ENCODE results near the gene NOCT.

DNA sequence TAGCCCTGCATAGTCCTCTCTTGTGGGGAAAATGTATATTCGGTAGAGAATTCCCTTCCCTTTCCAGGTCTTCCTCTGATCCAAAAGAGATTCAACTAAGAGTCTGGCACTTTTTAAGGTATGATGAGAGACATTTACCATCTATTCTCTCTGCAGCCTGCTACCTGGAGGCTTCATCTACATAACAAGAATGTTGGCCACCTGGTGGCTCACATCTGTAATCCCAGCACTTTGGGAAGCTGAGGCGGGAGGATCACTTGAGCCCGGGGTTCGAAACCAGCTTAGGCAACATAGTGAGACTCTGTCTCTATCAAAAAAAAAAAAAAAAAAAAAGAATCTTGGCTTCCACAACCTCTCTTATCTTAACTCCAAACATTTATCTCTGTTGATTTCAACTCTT is 40.4 kb upstream of the NOCT start:
- TF ChIP-seq, protein P1, sequence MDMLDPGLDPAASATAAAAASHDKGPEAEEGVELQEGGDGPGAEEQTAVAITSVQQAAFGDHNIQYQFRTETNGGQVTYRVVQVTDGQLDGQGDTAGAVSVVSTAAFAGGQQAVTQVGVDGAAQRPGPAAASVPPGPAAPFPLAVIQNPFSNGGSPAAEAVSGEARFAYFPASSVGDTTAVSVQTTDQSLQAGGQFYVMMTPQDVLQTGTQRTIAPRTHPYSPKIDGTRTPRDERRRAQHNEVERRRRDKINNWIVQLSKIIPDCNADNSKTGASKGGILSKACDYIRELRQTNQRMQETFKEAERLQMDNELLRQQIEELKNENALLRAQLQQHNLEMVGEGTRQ (IDR thresholded peaks at IDR 0.05), result no peak
- TF ChIP-seq, protein P2, sequence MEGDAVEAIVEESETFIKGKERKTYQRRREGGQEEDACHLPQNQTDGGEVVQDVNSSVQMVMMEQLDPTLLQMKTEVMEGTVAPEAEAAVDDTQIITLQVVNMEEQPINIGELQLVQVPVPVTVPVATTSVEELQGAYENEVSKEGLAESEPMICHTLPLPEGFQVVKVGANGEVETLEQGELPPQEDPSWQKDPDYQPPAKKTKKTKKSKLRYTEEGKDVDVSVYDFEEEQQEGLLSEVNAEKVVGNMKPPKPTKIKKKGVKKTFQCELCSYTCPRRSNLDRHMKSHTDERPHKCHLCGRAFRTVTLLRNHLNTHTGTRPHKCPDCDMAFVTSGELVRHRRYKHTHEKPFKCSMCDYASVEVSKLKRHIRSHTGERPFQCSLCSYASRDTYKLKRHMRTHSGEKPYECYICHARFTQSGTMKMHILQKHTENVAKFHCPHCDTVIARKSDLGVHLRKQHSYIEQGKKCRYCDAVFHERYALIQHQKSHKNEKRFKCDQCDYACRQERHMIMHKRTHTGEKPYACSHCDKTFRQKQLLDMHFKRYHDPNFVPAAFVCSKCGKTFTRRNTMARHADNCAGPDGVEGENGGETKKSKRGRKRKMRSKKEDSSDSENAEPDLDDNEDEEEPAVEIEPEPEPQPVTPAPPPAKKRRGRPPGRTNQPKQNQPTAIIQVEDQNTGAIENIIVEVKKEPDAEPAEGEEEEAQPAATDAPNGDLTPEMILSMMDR (IDR thresholded peaks at IDR 0.05), result no peak
- TF ChIP-seq RNF2 (IDR thresholded peaks at IDR 0.05; ENCODE audit: borderline replicate concordance, low read depth) (no peak), HEYL (CRISPR knock-in tag; IDR thresholded peaks at IDR 0.05) (no peak), RAD21 (conservative IDR thresholded peaks at IDR 0.05 in 1 of 2, IDR thresholded peaks at IDR 0.05 in 1 of 2) (no peak), RARB (CRISPR knock-in tag; IDR thresholded peaks at IDR 0.05) (no peak)
- TF ChIP-seq, protein P3, sequence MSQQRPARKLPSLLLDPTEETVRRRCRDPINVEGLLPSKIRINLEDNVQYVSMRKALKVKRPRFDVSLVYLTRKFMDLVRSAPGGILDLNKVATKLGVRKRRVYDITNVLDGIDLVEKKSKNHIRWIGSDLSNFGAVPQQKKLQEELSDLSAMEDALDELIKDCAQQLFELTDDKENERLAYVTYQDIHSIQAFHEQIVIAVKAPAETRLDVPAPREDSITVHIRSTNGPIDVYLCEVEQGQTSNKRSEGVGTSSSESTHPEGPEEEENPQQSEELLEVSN (IDR thresholded peaks at IDR 0.05; ENCODE audit: borderline replicate concordance, low read depth), result no peak
- TF ChIP-seq, protein P4, sequence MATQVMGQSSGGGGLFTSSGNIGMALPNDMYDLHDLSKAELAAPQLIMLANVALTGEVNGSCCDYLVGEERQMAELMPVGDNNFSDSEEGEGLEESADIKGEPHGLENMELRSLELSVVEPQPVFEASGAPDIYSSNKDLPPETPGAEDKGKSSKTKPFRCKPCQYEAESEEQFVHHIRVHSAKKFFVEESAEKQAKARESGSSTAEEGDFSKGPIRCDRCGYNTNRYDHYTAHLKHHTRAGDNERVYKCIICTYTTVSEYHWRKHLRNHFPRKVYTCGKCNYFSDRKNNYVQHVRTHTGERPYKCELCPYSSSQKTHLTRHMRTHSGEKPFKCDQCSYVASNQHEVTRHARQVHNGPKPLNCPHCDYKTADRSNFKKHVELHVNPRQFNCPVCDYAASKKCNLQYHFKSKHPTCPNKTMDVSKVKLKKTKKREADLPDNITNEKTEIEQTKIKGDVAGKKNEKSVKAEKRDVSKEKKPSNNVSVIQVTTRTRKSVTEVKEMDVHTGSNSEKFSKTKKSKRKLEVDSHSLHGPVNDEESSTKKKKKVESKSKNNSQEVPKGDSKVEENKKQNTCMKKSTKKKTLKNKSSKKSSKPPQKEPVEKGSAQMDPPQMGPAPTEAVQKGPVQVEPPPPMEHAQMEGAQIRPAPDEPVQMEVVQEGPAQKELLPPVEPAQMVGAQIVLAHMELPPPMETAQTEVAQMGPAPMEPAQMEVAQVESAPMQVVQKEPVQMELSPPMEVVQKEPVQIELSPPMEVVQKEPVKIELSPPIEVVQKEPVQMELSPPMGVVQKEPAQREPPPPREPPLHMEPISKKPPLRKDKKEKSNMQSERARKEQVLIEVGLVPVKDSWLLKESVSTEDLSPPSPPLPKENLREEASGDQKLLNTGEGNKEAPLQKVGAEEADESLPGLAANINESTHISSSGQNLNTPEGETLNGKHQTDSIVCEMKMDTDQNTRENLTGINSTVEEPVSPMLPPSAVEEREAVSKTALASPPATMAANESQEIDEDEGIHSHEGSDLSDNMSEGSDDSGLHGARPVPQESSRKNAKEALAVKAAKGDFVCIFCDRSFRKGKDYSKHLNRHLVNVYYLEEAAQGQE (IDR thresholded peaks at IDR 0.05), result no peak

All from A549 (cell line).